HepG2 (cell line): ENCODE results near the gene CPEB3. TPM values are rescaled to one million over a fixed set of nuclear protein-coding genes. Genes with fewer than 3 reads are reported as not detected.

Experiments used
- ATAC-seq: fragments of 200-7000 bp; cut with Tn5 transposase; 3 replicates; pipeline ENCODE4 v1.9.1; 2020; ENCODE audit warnings: mild to moderate bottlenecking, moderate library complexity
- Bru-seq: library from RNA; stranded (reverse); fragments of 400-500 nt; gene quantifications from one replicate; lab custom pipeline; 2021; lab: Mats Ljungman, UMichigan
- BruChase-seq, 2 experiments: library from RNA; stranded (reverse); fragments of 400-500 nt; gene quantifications; one replicate each; lab custom pipeline; 2021; lab: Mats Ljungman, UMichigan
- BruUV-seq: library from RNA; stranded (reverse); fragments of 400-500 nt; replicated peaks from 2 replicates; lab custom pipeline; 2021; lab: Mats Ljungman, UMichigan
- CTCF ChIA-PET: fragments of 300-600 bp; formaldehyde crosslinking; extraction: SDS; loops from one replicate; lab custom pipeline; 2021; ENCODE audit warnings: low total read pairs, inconsistent platforms, low intra/inter-chr PET ratio; lab: Yijun Ruan, JAX
- POLR2A ChIA-PET: fragments of 350-600 bp; sonication (Branson Sonifier 250); formaldehyde crosslinking; loops from one replicate; lab custom pipeline; 2020; ENCODE audit warnings: antibody characterized with exemption, inconsistent platforms; lab: Yijun Ruan, JAX
- DNase-seq: peaks from one replicate; pipeline ENCODE4 v3.0.0-alpha.2; 2015; ENCODE audit warnings: low spot score
- FAIRE-seq: peaks from 3 replicates; lab custom pipeline; 2011; peaks lifted over from hg19 to GRCh38; lab: Jason Lieb, UNC
- H2AFZ ChIP-seq: one replicate; pipeline ENCODE4 v1.6.1; 2011; ENCODE audit warnings: low read length, inconsistent platforms
- H3K27ac ChIP-seq: fragments of 300-600 bp; 3 replicates; pipeline ENCODE4 v1.8.0; 2011; ENCODE audit warnings: mixed run types, mild to moderate bottlenecking, mixed read lengths, low read length, inconsistent platforms; ENCODE audit not compliant: insufficient read depth; ENCODE audit errors: extremely low read length
- H3K27me3 ChIP-seq, 2 experiments: fragments of 200-600 bp in 1 of 2; 2 replicates in 1 of 2; 3 replicates in 1 of 2; pipeline versions ENCODE4 v1.6.0 to v1.8.0; 2011; ENCODE audit warnings: low read length in 2 of 2, mild to moderate bottlenecking in 2 of 2, moderate library complexity in 2 of 2, inconsistent platforms in 1 of 2; ENCODE audit not compliant: insufficient read depth in 2 of 2, control insufficient read depth in 1 of 2
- H3K36me3 ChIP-seq, 2 experiments: fragments of 200-600 bp in 1 of 2; replicated peaks in 1 of 2; 2 replicates in 1 of 2; 3 replicates in 1 of 2; pipeline versions ENCODE4 v1.5.1 to v1.8.0; 2011; ENCODE audit warnings: low read length in 2 of 2, inconsistent platforms in 1 of 2; ENCODE audit not compliant: insufficient read depth in 2 of 2, control insufficient read depth in 1 of 2
- H3K4me1 ChIP-seq: 2 replicates; pipeline ENCODE4 v1.5.1; 2012; ENCODE audit warnings: low read length, inconsistent platforms; ENCODE audit not compliant: insufficient read depth
- H3K4me2 ChIP-seq: 2 replicates; pipeline ENCODE4 v1.6.0; 2011; ENCODE audit warnings: low read depth, low read length, inconsistent platforms
- H3K4me3 ChIP-seq, 3 experiments: fragments of 200-600 bp in 1 of 3; sonication (generic), shearing (Covaris generic) in 1 of 3; replicated peaks in 1 of 3; 2 replicates each; pipeline ENCODE4 v1.5.1; 2011 to 2016; ENCODE audit warnings: low read length in 3 of 3, inconsistent platforms in 2 of 3, low read depth in 2 of 3, mild to moderate bottlenecking in 2 of 3, control low read depth in 1 of 3, mixed read lengths in 1 of 3; ENCODE audit not compliant: insufficient read depth in 1 of 3
- H3K79me2 ChIP-seq: one replicate; pipeline ENCODE4 v1.6.1; 2011; ENCODE audit warnings: low read length, inconsistent platforms; ENCODE audit not compliant: insufficient read depth
- H3K9ac ChIP-seq: 2 replicates; pipeline ENCODE4 v1.6.0; 2011; ENCODE audit warnings: mild to moderate bottlenecking, low read depth, low read length, inconsistent platforms; ENCODE audit not compliant: insufficient read depth
- H3K9me3 ChIP-seq: 2 replicates; pipeline ENCODE4 v1.5.1; 2012; ENCODE audit warnings: mild to moderate bottlenecking, low read length
- H4K20me1 ChIP-seq: 2 replicates; pipeline ENCODE4 v1.6.0; 2011; ENCODE audit warnings: inconsistent platforms, mild to moderate bottlenecking, low read length, moderate library complexity; ENCODE audit not compliant: insufficient read depth
- DMTF1 ChIP-seq: sonication (generic); formaldehyde crosslinking; IDR thresholded peaks from 2 replicates; pipeline ENCODE4 v1.4.0; 2020; ENCODE audit warnings: mild to moderate bottlenecking, missing genetic modification reagents
- GPN1 ChIP-seq: sonication (generic); formaldehyde crosslinking; IDR thresholded peaks from 2 replicates; pipeline ENCODE4 v1.5.1; 2020; ENCODE audit warnings: missing genetic modification reagents, borderline replicate concordance
- HNRNPUL1 ChIP-seq: fragments of 200-400 bp; formaldehyde crosslinking; IDR thresholded peaks from 2 replicates; pipeline ENCODE4 v1.6.1; 2017; ENCODE audit warnings: low read depth, mild to moderate bottlenecking, low read length, moderate library complexity
- NR2F1 ChIP-seq, 2 experiments: fragments of 450-650 bp in 1 of 2; formaldehyde crosslinking in 1 of 2; IDR thresholded peaks; 2 replicates each; pipeline versions ENCODE4 v1.5.0 to v1.6.1; 2016 to 2020; ENCODE audit warnings: mild to moderate bottlenecking in 1 of 2, missing compliant biosample characterization in 1 of 2, missing genetic modification reagents in 1 of 2, moderate library complexity in 1 of 2
- ONECUT2 ChIP-seq: sonication (generic); formaldehyde crosslinking; IDR thresholded peaks from 2 replicates; pipeline ENCODE4 v1.4.0; 2020; ENCODE audit warnings: missing genetic modification reagents
- SMAD3 ChIP-seq: sonication (generic); formaldehyde crosslinking; IDR thresholded peaks from 2 replicates; pipeline ENCODE4 v1.4.0; 2020; ENCODE audit warnings: missing genetic modification reagents
- SNAPC2 ChIP-seq: sonication (generic); formaldehyde crosslinking; IDR thresholded peaks from 2 replicates; pipeline ENCODE4 v1.8.1; 2022; ENCODE audit warnings: mild to moderate bottlenecking, missing genetic modification reagents
- YY1 ChIP-seq: IDR thresholded peaks from 2 replicates; pipeline ENCODE4 v1.6.1; 2011; ENCODE audit warnings: low read length, low read depth, moderate library complexity, mild to moderate bottlenecking; ENCODE audit not compliant: insufficient read depth, insufficient replicate concordance
- ZMAT5 ChIP-seq: sonication (generic); formaldehyde crosslinking; IDR thresholded peaks from 2 replicates; pipeline ENCODE4 v1.5.0; 2020; ENCODE audit warnings: mild to moderate bottlenecking, low read depth, missing genetic modification reagents, borderline replicate concordance
- ZNF101 ChIP-seq: sonication (generic); formaldehyde crosslinking; IDR thresholded peaks from 2 replicates; pipeline ENCODE4 v1.4.0; 2020; ENCODE audit warnings: mild to moderate bottlenecking, low read depth, missing genetic modification reagents, borderline replicate concordance
- ZNF496 ChIP-seq: sonication (generic); formaldehyde crosslinking; IDR thresholded peaks from 2 replicates; pipeline ENCODE4 v1.8.1; 2023; ENCODE audit warnings: mild to moderate bottlenecking, moderate library complexity, missing genetic modification reagents; ENCODE audit not compliant: insufficient replicate concordance
- ZNF567 ChIP-seq: sonication (generic); formaldehyde crosslinking; IDR thresholded peaks from 2 replicates; pipeline ENCODE4 v1.8.1; 2023; ENCODE audit warnings: mild to moderate bottlenecking, missing genetic modification reagents, borderline replicate concordance
- ZNF652 ChIP-seq: IDR thresholded peaks from 2 replicates; pipeline ENCODE4 v1.6.1; 2016; ENCODE audit warnings: low read depth, borderline replicate concordance
- ZNF891 ChIP-seq: sonication (generic); formaldehyde crosslinking; IDR thresholded peaks from 2 replicates; pipeline ENCODE4 v1.5.0; 2020; ENCODE audit warnings: mild to moderate bottlenecking, missing genetic modification reagents
- WGBS: methylation state at CpG from one replicate; pipeline ENCODE4 v1.1.6; 2017; ENCODE audit warnings: low lambda C conversion rate; 5-methylcytosine and 5-hydroxymethylcytosine counted together
- in situ Hi-C: cut with HindIII; loops from 2 replicates; pipeline ENCODE4 v1.10.0; 2017; ENCODE audit warnings: low pct_unique_long_range_greater_than_20kb; ENCODE audit not compliant: extremely low pct_ligation_motif_present
- intact Hi-C: fragments of 100-400 bp; cut with micrococcal nuclease; formaldehyde crosslinking; loops from one replicate; pipeline ENCODE4 v1.10.0; 2022; ENCODE audit not compliant: unreplicated experiment
- long read RNA-seq, 2 experiments: library from RNA in 1 of 2; library from polyadenylated mRNA in 1 of 2; stranded (forward) in 1 of 2; unstranded in 1 of 2; transcript quantifications; one replicate each; pipeline ENCODE4 v2.0.0, GENCODE V29; 2019 to 2022
- polyA minus RNA-seq, 3 experiments: library from RNA; depleted of rRNA, polyadenylated mRNA; stranded (reverse); fragments of >200 nt; gene quantifications; 2 replicates each; pipeline ENCODE4 v1.2.3, GENCODE V29; 2011; ENCODE audit warnings: low replicate concordance in 1 of 3
- polyA plus RNA-seq, 8 experiments: library from polyadenylated mRNA; depleted of rRNA in 3 of 8; stranded (reverse) in 7 of 8; unstranded in 1 of 8; fragments of >200 nt; fragmentation: Illumina TruSeq in 4 of 8; extraction: Trizol in 4 of 8; gene quantifications; 2 replicates each; pipeline versions ENCODE4 v1.2.1 to v1.2.3, GENCODE V29; 2011 to 2016; ENCODE audit warnings: low read depth in 4 of 8, missing spikeins in 1 of 8, mixed read lengths in 1 of 8; ENCODE audit not compliant: insufficient read depth in 1 of 8
- total RNA-seq, 5 experiments: library from RNA; depleted of rRNA; stranded (reverse); fragments of >200 nt; fragmentation: Illumina TruSeq; extraction: Trizol; gene quantifications; 2 replicates each; pipeline ENCODE4 v1.2.3, GENCODE V29; 2016; ENCODE audit warnings: low read depth in 1 of 5

Gene CPEB3
- total RNA-seq (2016; rRNA removed; fragmentation: Illumina TruSeq; extraction: Trizol) = 0.66 and 0.88 TPM in 2 replicates
- total RNA-seq (2016; cell fraction: cytosol; rRNA removed; fragmentation: Illumina TruSeq; extraction: Trizol; ENCODE audit: low read depth) = 0.30 and 0.35 TPM in 2 replicates
- total RNA-seq (2016; cell fraction: insoluble cytoplasmic fraction; rRNA removed; fragmentation: Illumina TruSeq; extraction: Trizol) = 0.48 and 0.65 TPM in 2 replicates
- 0.28 and 0.31 TPM in 2 replicates for total RNA-seq (2016; cell fraction: membrane; rRNA removed; fragmentation: Illumina TruSeq; extraction: Trizol)
- 1.1 TPM in 2 replicates for total RNA-seq (2016; cell fraction: nucleus; rRNA removed; fragmentation: Illumina TruSeq; extraction: Trizol)
- 0.67 and 0.70 TPM in 2 replicates for polyA plus RNA-seq (2011; rRNA removed)
- polyA plus RNA-seq (2011; cell fraction: cytosol; rRNA removed) = 0.31 and 0.51 TPM in 2 replicates
- polyA plus RNA-seq (2011; cell fraction: nucleus; rRNA removed) = 2.0 and 2.3 TPM in 2 replicates
- polyA plus RNA-seq (2012) = 1.3 and 1.8 TPM in 2 replicates
- 0.01 TPM in 1 of 2 replicates, not detected in the other for polyA plus RNA-seq (2016; cell fraction: cytosol; fragmentation: Illumina TruSeq; extraction: Trizol; ENCODE audit: low read depth)
- 0.78 and 0.79 TPM in 2 replicates for polyA plus RNA-seq (2016; cell fraction: insoluble cytoplasmic fraction; fragmentation: Illumina TruSeq; extraction: Trizol; ENCODE audit: low read depth)
- 0.10 and 0.11 TPM in 2 replicates for polyA plus RNA-seq (2016; cell fraction: membrane; fragmentation: Illumina TruSeq; extraction: Trizol; ENCODE audit: low read depth)
- 1.2 and 1.6 TPM in 2 replicates for polyA plus RNA-seq (2016; cell fraction: nucleus; fragmentation: Illumina TruSeq; extraction: Trizol; ENCODE audit: insufficient read depth, low read depth)
- 2.5 and 2.8 TPM in 2 replicates for polyA minus RNA-seq (2011; rRNA and poly(A)+ RNA removed; ENCODE audit: low replicate concordance)
- polyA minus RNA-seq (2011; cell fraction: cytosol; rRNA and poly(A)+ RNA removed) = 1.3 and 1.8 TPM in 2 replicates
- polyA minus RNA-seq (2011; cell fraction: nucleus; rRNA and poly(A)+ RNA removed) = 4.7 and 4.8 TPM in 2 replicates
- Bru-seq, nascent RNA = percentile 51 among the genes with signal in this experiment
- percentile 44 among the genes with signal in this experiment for BruChase-seq, experiment 1, labeled RNA remaining after a 6-hour chase
- BruChase-seq, experiment 2, labeled RNA remaining after a 2-hour chase = percentile 44 among the genes with signal in this experiment
- long read RNA-seq, experiment 1 = 0 reads
- long read RNA-seq, experiment 2, partial matches to known transcripts = 0 of 3 reads
- long read RNA-seq, experiment 2, other reads (novel, unspliced or antisense) = 3 of 3 reads

- CTCF ChIA-PET = interaction anchor here (1.9 kb wide), 1 partner anchor 203 kb away, joined by 16 read pairs; no protein-coding TSS in a partner anchor
- ATAC-seq (peak; percentile 98), FAIRE-seq (peak; percentile 64), DNase-seq (peak; percentile 93)
- Histone ChIP-seq H3K36me3 (peaks cover 0 to 16% of the 10 kb centered on the region in 2 experiments; a peak in 2 of 5 replicates), H3K9ac (peak within 1 kb of the TSS; percentile 94), H3K9me3 (no peaks in the 10 kb centered on the region), H4K20me1 (peaks cover 5% of the 10 kb centered on the region), H3K4me2 (peak within 1 kb of the TSS; percentile 89), H3K27me3 (no peaks in the 10 kb centered on the region; a peak in 2 of 5 replicates), H3K4me1 (peaks cover 28% of the 10 kb centered on the region), H3K4me3 (peak within 1 kb of the TSS; percentile 90 to 100 (median 99)), H2AFZ (peak within 1 kb of the TSS; percentile 89), H3K27ac (peak within 1 kb of the TSS; percentile 90), H3K79me2 (peaks cover 40% of the 10 kb centered on the region)
- in situ Hi-C loops = loop anchor here (5.0 kb wide), 2 partner anchors 49 to 204 kb away; no protein-coding TSS in a partner anchor
- intact Hi-C loops = loop anchor here (1.0 to 5.0 kb wide), 5 partner anchors 51 to 204 kb away; no protein-coding TSS in a partner anchor
- no TSS peak for BruUV-seq
- WGBS = 2% methylated on average over 6 of the region's 79 CpGs
- POLR2A ChIA-PET = interaction anchor here (0.6 to 4.3 kb wide), 14 partner anchors 12 to 367 kb away, joined by 3 to 47 read pairs (median 3); partner anchors contain the start of genes BTAF1 and IDE
- TF ChIP-seq ZNF567 (CRISPR knock-in tag) (no peak), HNRNPUL1 (no peak), NR2F1 (CRISPR knock-in tag; IDR thresholded peaks at IDR 0.05) (no peak), ONECUT2 (CRISPR knock-in tag) (no peak), ZMAT5 (CRISPR knock-in tag) (no peak), GPN1 (CRISPR knock-in tag) (no peak), SMAD3 (no peak), DMTF1 (no peak), SNAPC2 (CRISPR knock-in tag) (peak; percentile 79; the same call in 1 of the 2 replicates), ZNF891 (no peak; the same call in none of the 2 replicates), ZNF652 (CRISPR knock-in tag) (peak; percentile 11; the same call in 1 of the 2 replicates), YY1 (peak; percentile 80), ZNF101 (CRISPR knock-in tag) (0 out of 2 replicates have a peak, but pooled peaks have one; percentile 40), ZNF496 (no peak)
Measured at GRCh38 chr10:92290837-92291615, at the start of gene CPEB3, which contains the start of gene MARCHF5. CPEB3 (minus strand) TSS chr10:92291078; CDS start chr10:92240350, 50,728 bp downstream. MARCHF5 (plus strand) TSS chr10:92291167; CDS start chr10:92291495, 328 bp downstream.
